Muscle layer of duodenum (tissue), 2 donors: Measurements from ENCODE around the gene CTNNBIP1.

Source experiments
- H3K27ac ChIP-seq: one replicate; pipeline ENCODE4 v1.7.0; 2013; ENCODE audit warnings: mild to moderate bottlenecking, low read length
- H3K27me3 ChIP-seq: one replicate; pipeline ENCODE4 v1.7.0; 2013; ENCODE audit warnings: low read depth, mild to moderate bottlenecking, control low read depth, low read length
- H3K36me3 ChIP-seq, 2 donors: one replicate each; pipeline ENCODE4 v1.7.0; 2013; ENCODE audit warnings: low read length in 2 of 2, control low read depth in 1 of 2, mild to moderate bottlenecking in 1 of 2; ENCODE audit not compliant: insufficient read depth in 2 of 2, control insufficient read depth in 1 of 2
- H3K4me1 ChIP-seq, 2 donors: one replicate each; pipeline ENCODE4 v1.7.0; 2013; ENCODE audit warnings: low read length in 2 of 2, mild to moderate bottlenecking in 2 of 2, control low read depth in 1 of 2, moderate library complexity in 1 of 2; ENCODE audit not compliant: insufficient read depth in 2 of 2, control insufficient read depth in 1 of 2
- H3K4me3 ChIP-seq, 2 donors: one replicate each; pipeline ENCODE4 v1.7.0; 2013; ENCODE audit warnings: low read length in 2 of 2, low read depth in 1 of 2, mild to moderate bottlenecking in 1 of 2
- H3K9me3 ChIP-seq, 2 donors: one replicate each; pipeline ENCODE4 v1.7.0; 2013; ENCODE audit warnings: low read length in 2 of 2, control low read depth in 1 of 2, mild to moderate bottlenecking in 1 of 2; ENCODE audit not compliant: control insufficient read depth in 1 of 2
- donor health status: healthy.

Gene CTNNBIP1

DNA sequence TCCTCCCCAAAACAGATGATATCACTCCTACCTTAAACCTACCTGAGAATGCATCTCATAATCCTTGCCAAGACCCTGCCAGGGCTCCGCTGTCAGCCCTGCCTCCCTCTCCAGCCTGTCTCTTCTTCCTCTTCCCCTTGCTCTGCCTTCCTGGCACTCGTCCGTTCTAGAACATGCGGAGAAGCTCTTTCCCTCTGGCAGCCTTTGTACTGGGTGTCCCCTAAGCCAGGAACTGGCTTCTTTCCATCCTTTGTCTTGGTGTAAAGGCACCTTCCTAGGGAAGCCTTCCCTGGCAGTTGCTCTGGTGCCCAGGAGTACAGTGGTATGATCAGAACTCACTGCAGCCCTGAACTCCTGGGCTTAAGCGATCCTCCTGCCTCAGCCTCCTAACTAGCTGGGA is 36.1 kb downstream of the CTNNBIP1 start:
- H3K27ac ChIP-seq, result peak overlapping the region; percentile 72
- H3K4me3 ChIP-seq, result no peak overlapping the region
- H3K9me3 ChIP-seq, result no peaks in the 10 kb centered on the region
- H3K27me3 ChIP-seq, result no peaks in the 10 kb centered on the region
- H3K4me1 ChIP-seq, result peaks cover 0 to 16% of the 10 kb centered on the region in 2 donors
- peaks cover 0 to 23% of the 10 kb centered on the region in 2 donors for H3K36me3 ChIP-seq

DNA sequence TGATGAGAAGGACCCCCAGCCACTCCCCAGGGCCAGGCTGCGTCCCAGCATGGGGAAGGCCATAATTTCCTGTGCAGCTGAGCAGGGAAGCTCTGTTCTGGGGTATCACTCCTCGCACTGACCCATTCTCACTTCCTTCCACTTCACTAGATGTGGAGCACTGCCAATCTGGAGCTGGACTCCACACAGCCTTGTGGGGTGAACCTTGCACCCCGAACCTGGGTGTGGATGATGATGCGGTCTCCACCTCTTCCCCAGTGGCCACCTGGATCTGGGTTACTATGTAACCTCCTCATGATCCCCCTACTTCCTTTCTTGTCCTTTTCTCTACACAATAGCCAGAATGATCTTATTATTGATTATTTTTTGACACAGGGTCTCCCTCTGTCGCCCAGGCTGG is 36.7 kb downstream of the CTNNBIP1 start:
- no peak overlapping the region for H3K4me3 ChIP-seq
- peaks cover 0 to 23% of the 10 kb centered on the region in 2 donors for H3K36me3 ChIP-seq
- no peaks in the 10 kb centered on the region for H3K27me3 ChIP-seq
- peak overlapping the region; percentile 72 for H3K27ac ChIP-seq
- H3K4me1 ChIP-seq, result peaks cover 0 to 16% of the 10 kb centered on the region in 2 donors
- H3K9me3 ChIP-seq, result no peaks in the 10 kb centered on the region

DNA sequence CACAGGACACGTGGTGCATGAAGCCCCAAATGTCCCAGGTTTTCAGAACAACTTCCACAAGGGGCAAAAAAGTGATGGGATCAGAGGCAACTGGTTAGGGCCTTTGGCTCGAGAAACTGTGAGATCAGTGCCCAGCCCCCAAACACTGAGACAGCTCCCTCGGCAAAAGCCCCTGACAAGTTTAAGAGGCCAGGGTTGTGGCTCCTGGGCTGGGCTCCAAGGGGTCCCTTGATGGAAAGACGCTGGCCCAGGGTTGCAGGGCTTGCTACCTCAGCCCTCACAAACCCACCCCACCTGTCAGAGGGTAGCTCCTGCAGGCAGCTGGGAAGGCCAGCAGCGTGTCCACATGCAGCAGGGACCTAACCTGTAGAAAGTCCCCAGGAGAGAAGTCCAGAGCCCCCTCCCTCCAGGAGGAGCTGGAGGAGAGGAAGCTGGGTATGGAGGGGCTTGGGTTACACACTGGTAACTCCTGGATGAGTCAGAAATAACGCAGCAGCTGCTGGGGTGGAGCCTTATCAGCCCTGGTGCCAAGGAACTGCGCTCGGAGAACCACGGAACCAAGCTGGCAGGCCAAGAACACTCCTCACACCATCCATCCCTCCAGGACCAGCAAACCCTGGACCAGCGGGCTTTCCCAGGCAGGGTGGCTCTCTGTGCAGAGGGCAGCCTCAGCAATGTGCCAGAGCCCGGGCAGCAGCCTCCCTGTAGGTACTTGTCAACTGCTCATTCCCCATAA is 37.5 kb downstream of the CTNNBIP1 start:
- Histone ChIP-seq H3K4me3 (no peak overlapping the region), H3K27ac (peak overlapping the region; percentile 72), H3K36me3 (peaks cover 0 to 25% of the 10 kb centered on the region in 2 donors), H3K4me1 (peaks cover 0 to 16% of the 10 kb centered on the region in 2 donors), H3K27me3 (no peaks in the 10 kb centered on the region), H3K9me3 (no peaks in the 10 kb centered on the region)

DNA sequence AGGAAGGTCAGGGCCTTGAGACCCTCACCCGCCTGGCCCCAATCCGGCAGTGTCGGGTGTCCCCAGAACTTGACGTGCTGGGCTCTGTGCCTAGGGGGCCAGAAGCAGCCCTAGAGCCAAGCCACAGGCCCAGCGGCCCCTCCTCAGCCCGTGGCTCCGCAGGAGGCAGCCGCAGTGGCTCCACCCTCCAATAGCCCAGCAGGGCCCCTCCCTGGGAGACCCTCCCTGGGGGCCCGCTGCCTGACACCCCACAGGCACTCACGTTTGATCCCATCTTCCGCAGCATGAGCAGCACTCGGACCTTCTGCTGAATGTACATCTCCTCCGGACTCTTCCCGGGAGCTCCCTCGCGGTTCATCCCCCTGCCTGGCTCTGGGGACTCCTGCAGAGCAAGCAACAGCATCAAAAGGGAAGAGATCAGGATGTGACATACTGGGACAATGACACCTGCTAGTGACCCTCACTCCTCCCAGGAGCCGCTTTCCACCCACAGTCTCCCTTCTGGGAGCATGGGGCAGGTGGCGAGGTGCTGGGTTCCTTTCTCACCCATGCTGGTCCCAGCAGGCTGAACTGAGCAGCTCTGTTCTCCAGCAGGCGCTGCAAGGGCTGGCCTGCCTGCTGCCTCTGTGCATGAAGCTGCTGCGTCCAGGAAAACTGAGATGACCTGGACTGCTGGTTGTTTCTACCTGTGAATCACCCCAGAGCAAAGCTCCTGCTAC is 38.2 kb downstream of the CTNNBIP1 start:
- no peak overlapping the region for H3K27ac ChIP-seq
- H3K9me3 ChIP-seq, result no peaks in the 10 kb centered on the region
- peaks cover 0 to 16% of the 10 kb centered on the region in 2 donors for H3K4me1 ChIP-seq
- peaks cover 0 to 27% of the 10 kb centered on the region in 2 donors for H3K36me3 ChIP-seq
- H3K27me3 ChIP-seq, result no peaks in the 10 kb centered on the region
- H3K4me3 ChIP-seq, result no peak overlapping the region

DNA sequence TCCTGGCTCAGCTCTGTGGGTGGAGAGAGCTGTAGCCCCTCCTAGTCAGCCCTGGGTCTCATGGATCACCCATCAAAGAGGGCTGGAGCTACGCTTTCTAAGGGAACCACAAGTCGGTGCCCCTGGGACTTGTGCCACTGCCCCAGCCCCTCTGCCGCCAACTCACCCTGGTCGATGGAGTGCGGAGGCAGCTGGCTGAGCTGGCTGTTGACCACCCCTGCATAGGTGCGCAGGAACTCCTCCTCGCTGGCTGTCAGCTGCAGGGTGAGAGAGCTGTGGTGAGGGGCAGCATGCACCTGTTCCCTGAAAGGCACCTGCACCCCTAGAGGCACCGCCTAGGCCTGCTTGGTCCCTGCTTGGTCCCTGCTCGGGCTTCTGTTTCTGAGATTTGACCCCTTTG is 39.0 kb downstream of the CTNNBIP1 start:
- Histone ChIP-seq H3K4me3 (no peak overlapping the region), H3K9me3 (no peaks in the 10 kb centered on the region), H3K4me1 (peaks cover 0 to 13% of the 10 kb centered on the region in 2 donors), H3K36me3 (peaks cover 0 to 30% of the 10 kb centered on the region in 2 donors), H3K27me3 (no peaks in the 10 kb centered on the region), H3K27ac (no peak overlapping the region)

DNA sequence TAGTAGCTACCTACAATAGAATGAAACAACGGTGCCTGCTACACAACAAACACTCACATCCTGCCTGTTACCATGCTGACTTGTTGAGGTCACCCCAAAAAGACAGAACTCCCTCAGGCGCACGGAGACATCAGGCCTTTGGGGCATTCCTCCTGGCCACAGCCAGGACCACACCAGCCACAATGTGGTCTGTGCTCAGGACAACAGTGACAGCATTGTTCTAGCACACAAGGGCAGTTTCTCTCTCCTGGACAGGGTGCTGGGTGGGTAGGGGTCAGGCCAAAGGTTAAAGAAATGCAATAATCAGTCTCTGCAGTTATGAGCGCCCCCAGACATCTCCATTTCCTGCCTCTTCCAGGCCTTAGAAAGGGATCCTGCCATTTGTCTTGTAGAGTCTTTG is 39.5 kb downstream of the CTNNBIP1 start:
- H3K27me3 ChIP-seq, result no peaks in the 10 kb centered on the region
- no peaks in the 10 kb centered on the region for H3K9me3 ChIP-seq
- no peak overlapping the region for H3K27ac ChIP-seq
- peaks cover 0 to 9% of the 10 kb centered on the region in 2 donors for H3K4me1 ChIP-seq
- no peak overlapping the region for H3K4me3 ChIP-seq
- peaks cover 0 to 30% of the 10 kb centered on the region in 2 donors for H3K36me3 ChIP-seq

DNA sequence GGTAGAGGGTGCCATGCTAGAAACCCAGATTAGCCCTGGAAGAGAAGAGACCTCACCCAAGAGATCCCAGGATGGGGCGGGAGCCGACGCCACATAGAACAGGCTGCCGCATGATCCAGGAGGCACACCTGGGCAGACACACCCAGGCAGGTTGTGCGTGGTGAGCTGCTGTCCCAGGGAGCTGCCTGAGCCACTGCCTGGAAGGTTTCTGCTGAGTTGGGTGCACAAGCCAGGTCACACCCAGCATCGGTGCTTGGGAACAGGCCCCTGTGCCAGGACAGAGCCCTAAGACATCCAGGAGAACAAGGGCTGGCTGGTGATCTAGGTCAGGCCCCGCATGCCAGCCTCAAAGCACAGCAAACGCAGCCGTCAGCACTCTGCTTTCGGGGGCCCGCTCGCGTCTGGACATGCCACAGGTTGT is 40.2 kb downstream of the CTNNBIP1 start:
- no peaks in the 10 kb centered on the region for H3K27me3 ChIP-seq
- H3K27ac ChIP-seq, result no peak overlapping the region
- H3K9me3 ChIP-seq, result no peaks in the 10 kb centered on the region
- H3K4me3 ChIP-seq, result no peak overlapping the region
- peaks cover 0 to 2% of the 10 kb centered on the region in 2 donors for H3K4me1 ChIP-seq
- peaks cover 0 to 30% of the 10 kb centered on the region in 2 donors for H3K36me3 ChIP-seq

DNA sequence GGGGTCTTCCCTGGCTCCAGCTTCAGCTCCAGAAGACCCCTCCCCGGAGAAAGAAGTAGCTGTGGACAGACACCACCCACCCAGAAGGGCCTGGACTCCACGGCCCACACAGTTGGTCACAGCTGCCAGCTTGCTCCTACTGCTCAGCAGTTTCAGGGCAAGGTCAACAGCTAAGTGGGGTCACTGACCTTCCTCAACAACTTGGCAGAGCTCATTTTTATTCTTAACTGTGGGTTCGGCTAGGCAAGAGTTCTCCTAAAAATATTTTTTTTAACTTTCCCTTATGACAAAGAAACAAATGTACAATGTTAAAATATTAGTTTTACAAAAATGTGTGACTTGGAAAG is 41.9 kb downstream of the CTNNBIP1 start:
- Histone ChIP-seq H3K4me1 (peaks cover 0 to 7% of the 10 kb centered on the region in 2 donors), H3K4me3 (no peak overlapping the region), H3K36me3 (peaks cover 0 to 36% of the 10 kb centered on the region in 2 donors), H3K9me3 (no peaks in the 10 kb centered on the region), H3K27ac (no peak overlapping the region), H3K27me3 (no peaks in the 10 kb centered on the region)

DNA sequence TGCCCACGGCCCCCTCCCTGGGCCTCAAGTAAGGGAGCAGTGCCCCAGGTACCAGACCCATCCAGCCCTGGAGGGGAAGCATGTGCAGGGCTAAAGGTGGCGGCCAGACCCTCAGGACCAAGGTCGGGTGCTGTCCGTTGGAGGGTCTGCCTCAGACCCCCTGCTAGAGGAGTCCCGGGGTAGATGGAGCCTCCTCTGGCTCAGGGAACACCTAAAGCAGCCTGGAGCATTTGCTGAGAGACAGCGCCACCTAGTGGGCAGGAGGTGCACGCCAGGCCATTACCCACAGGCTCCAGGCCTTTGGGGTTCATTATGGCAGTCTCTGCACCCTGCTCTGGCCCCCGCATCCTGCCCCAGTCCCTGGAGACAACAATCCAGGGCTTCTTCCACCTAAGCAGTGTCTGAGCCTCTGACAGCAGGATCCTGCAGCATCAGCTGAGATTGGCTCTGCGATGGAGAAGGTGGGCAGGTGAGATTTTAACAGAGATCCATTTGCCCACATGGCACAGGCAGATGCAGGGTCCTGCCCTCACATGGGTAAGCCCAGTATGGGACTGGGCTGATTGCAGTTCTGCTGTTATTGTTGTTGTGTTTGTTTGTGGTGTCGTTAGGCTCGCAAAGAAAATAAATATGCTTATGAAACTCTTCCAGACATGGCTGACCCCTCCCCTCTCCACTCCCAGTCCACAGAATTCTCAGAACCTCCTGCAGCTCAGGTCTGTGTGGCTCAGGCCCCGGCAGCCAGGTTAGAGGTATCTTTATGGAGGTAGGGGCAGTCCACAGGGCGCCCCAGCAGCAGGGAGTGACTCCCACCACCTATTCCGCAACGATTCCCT is 42.4 kb downstream of the CTNNBIP1 start:
- Histone ChIP-seq H3K36me3 (peaks cover 0 to 36% of the 10 kb centered on the region in 2 donors), H3K4me3 (no peak overlapping the region)

DNA sequence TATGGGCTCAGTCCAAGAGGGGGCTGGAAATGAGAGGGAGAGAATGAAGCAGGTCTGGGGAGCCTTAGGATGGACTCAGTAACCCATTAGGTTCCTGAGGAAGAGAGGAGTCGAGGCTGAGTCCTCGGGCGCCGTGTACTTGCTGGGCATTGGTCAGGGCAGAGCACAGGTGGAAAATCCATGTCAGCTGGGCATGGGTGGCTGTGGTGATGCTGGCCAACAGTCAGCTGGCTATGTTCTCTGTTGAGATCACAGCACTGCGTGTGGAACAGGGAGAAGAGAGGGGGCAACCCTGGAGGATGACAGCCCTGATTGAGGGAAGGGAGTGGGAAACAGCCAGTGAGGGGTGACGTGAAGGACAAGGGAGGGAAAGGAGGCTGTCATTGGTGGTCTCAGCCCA is 43.2 kb downstream of the CTNNBIP1 start:
- H3K27me3 ChIP-seq, result no peaks in the 10 kb centered on the region
- peaks cover 0 to 7% of the 10 kb centered on the region in 2 donors for H3K4me1 ChIP-seq
- H3K9me3 ChIP-seq, result no peaks in the 10 kb centered on the region
- peaks cover 0 to 36% of the 10 kb centered on the region in 2 donors for H3K36me3 ChIP-seq
- H3K27ac ChIP-seq, result no peak overlapping the region
- H3K4me3 ChIP-seq, result no peak overlapping the region

More for the DNA sequence above, 42.4 kb downstream of the CTNNBIP1 start:
- H3K27ac ChIP-seq, result no peak overlapping the region
- H3K27me3 ChIP-seq, result no peaks in the 10 kb centered on the region
- H3K9me3 ChIP-seq, result no peaks in the 10 kb centered on the region
- peaks cover 0 to 7% of the 10 kb centered on the region in 2 donors for H3K4me1 ChIP-seq

DNA sequence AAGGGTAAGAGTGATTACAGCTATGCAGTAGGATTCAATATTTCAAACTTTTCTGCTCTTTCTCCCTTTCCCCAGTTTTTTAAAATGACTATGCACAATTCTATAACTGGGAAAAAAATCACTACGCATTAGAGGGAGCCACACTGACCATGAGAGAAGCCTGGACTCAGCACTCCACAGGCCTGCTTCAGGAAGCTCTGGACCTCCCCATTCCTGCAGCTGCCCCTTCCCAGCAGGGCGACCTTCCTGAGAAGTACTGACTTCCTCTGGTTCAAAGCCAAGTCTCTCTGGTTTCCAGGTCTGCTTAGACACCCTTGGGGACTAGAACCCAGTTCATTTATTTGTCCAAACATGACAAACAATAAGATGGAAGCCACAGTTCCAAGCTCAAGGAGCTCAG is 44.3 kb downstream of the CTNNBIP1 start:
- Histone ChIP-seq H3K27me3 (no peaks in the 10 kb centered on the region), H3K36me3 (peaks cover 0 to 27% of the 10 kb centered on the region in 2 donors), H3K4me1 (peaks cover 0 to 7% of the 10 kb centered on the region in 2 donors), H3K4me3 (no peak overlapping the region), H3K27ac (no peak overlapping the region), H3K9me3 (no peaks in the 10 kb centered on the region)
